Osteoblast (primary cell): ENCODE data around the gene SAMD10. TPM values are rescaled to one million over a fixed set of nuclear protein-coding genes. Genes with fewer than 3 reads are reported as not detected.

ENCODE experiments used
- DNase-seq: peaks from one replicate; pipeline ENCODE4 v3.0.0; 2011; ENCODE audit warnings: low spot score, mixed read lengths; ENCODE audit not compliant: insufficient read length; ENCODE audit errors: missing footprints
- H2AFZ ChIP-seq: 2 replicates; pipeline ENCODE4 v1.6.0; 2011; ENCODE audit warnings: mild to moderate bottlenecking, low read length
- H3K27ac ChIP-seq: 2 replicates; pipeline ENCODE4 v1.5.1; 2011; ENCODE audit warnings: mild to moderate bottlenecking, low read depth, low read length, moderate library complexity
- H3K27me3 ChIP-seq: 2 replicates; pipeline ENCODE4 v1.6.0; 2012; ENCODE audit warnings: mild to moderate bottlenecking, control low read depth, inconsistent platforms, low read length, moderate library complexity; ENCODE audit not compliant: insufficient read depth
- H3K36me3 ChIP-seq: 2 replicates; pipeline ENCODE4 v1.5.1; 2011; ENCODE audit warnings: mild to moderate bottlenecking, low read length, control low read depth, moderate library complexity; ENCODE audit not compliant: insufficient read depth
- H3K4me1 ChIP-seq: 2 replicates; pipeline ENCODE4 v1.5.1; 2011; ENCODE audit warnings: mild to moderate bottlenecking, low read length, control low read depth, moderate library complexity; ENCODE audit not compliant: insufficient read depth
- H3K4me2 ChIP-seq: 2 replicates; pipeline ENCODE4 v1.6.0; 2011; ENCODE audit warnings: mild to moderate bottlenecking, low read length; ENCODE audit not compliant: insufficient read depth
- H3K4me3 ChIP-seq: fragments of 200-600 bp; sonication (generic); 3 replicates; pipeline ENCODE4 v1.5.1; 2012; ENCODE audit warnings: mild to moderate bottlenecking, low read length, inconsistent platforms; ENCODE audit not compliant: insufficient read depth
- H3K79me2 ChIP-seq: 2 replicates; pipeline ENCODE4 v1.6.0; 2012; ENCODE audit warnings: mild to moderate bottlenecking, low read length, control low read depth, inconsistent platforms; ENCODE audit not compliant: insufficient read depth
- H3K9me3 ChIP-seq: 2 replicates; pipeline ENCODE4 v1.5.1; 2011; ENCODE audit warnings: low read depth, low read length, control low read depth
- H4K20me1 ChIP-seq: 2 replicates; pipeline ENCODE4 v1.6.0; 2012; ENCODE audit warnings: mild to moderate bottlenecking, low read length, control low read depth; ENCODE audit not compliant: insufficient read depth
- CTCF ChIP-seq: IDR thresholded peaks from 2 replicates; pipeline ENCODE4 v1.5.1; 2011; ENCODE audit warnings: mild to moderate bottlenecking, low read depth, low read length, moderate library complexity; ENCODE audit errors: extremely low read depth
- total RNA-seq: library from RNA; depleted of rRNA; stranded (reverse); fragments of >200 nt; gene quantifications from 2 replicates; pipeline ENCODE4 v1.2.3, GENCODE V29; 2012

The SAMD10 gene
- total RNA-seq, 1 donor = 1.4 TPM

GRCh38 chr20:63942250-63942951, 37.0 kb downstream of the SAMD10 start:
- peaks cover 41% of the 10 kb centered on the region for H3K79me2 ChIP-seq
- H3K36me3 ChIP-seq = peaks cover 20% of the 10 kb centered on the region
- no peak for TF ChIP-seq CTCF
- H2AFZ ChIP-seq = no peak overlapping the region
- no peak overlapping the region for H3K4me3 ChIP-seq
- no peak overlapping the region for H3K27ac ChIP-seq
- H3K9me3 ChIP-seq = no peaks in the 10 kb centered on the region
- H3K4me1 ChIP-seq = no peaks in the 10 kb centered on the region
- H3K4me2 ChIP-seq = no peak overlapping the region
- peak; percentile 83 for DNase-seq
- H4K20me1 ChIP-seq = peaks cover 62% of the 10 kb centered on the region
- no peaks in the 10 kb centered on the region for H3K27me3 ChIP-seq

- TF ChIP-seq CTCF = no peak
- peaks cover 56% of the 10 kb centered on the region for H4K20me1 ChIP-seq
- no peak overlapping the region for H3K4me3 ChIP-seq
- peak; percentile 87 for DNase-seq
- H3K79me2 ChIP-seq = peaks cover 37% of the 10 kb centered on the region
- H3K36me3 ChIP-seq = peaks cover 20% of the 10 kb centered on the region
- no peaks in the 10 kb centered on the region for H3K4me1 ChIP-seq
- no peak overlapping the region for H3K4me2 ChIP-seq
- no peak overlapping the region for H2AFZ ChIP-seq
- no peaks in the 10 kb centered on the region for H3K27me3 ChIP-seq
- H3K27ac ChIP-seq = no peak overlapping the region
- no peaks in the 10 kb centered on the region for H3K9me3 ChIP-seq
Measured at GRCh38 chr20:63941282-63942081, 38.0 kb downstream of the SAMD10 start.

GRCh38 chr20:63940472-63941266, 38.8 kb downstream of the SAMD10 start:
- Histone ChIP-seq H3K4me1 (no peaks in the 10 kb centered on the region), H3K4me3 (no peak overlapping the region), H3K4me2 (no peak overlapping the region), H3K79me2 (peaks cover 37% of the 10 kb centered on the region), H3K9me3 (no peaks in the 10 kb centered on the region), H4K20me1 (peaks cover 57% of the 10 kb centered on the region), H2AFZ (no peak overlapping the region), H3K36me3 (peaks cover 27% of the 10 kb centered on the region), H3K27me3 (no peaks in the 10 kb centered on the region), H3K27ac (no peak overlapping the region)
- TF ChIP-seq CTCF = no peak
- peak; percentile 83 for DNase-seq
